SK-N-SH treated with all-trans-retinoic acid at 6 μM for 48 hours (cell line): ENCODE measurements around the gene TNS1.
A peak's percentile ranks its signal among the peaks of the same experiment; 100 is the strongest.

ENCODE experiments used
- ATAC-seq: fragments of 200-7000 bp; cut with Tn5 transposase; 3 replicates; pipeline ENCODE4 v1.9.1; 2020; ENCODE audit warnings: mild to moderate bottlenecking, moderate library complexity
- ARNTL ChIP-seq: fragments of 450-650 bp; formaldehyde crosslinking; IDR thresholded peaks from 2 replicates; pipeline ENCODE4 v1.5.0; 2020; ENCODE audit warnings: low read depth, mild to moderate bottlenecking, moderate library complexity, borderline replicate concordance
- CSDC2 ChIP-seq: fragments of 250-450 bp; sonication (Bioruptor Pico); IDR thresholded peaks from 2 replicates; pipeline ENCODE4 v1.5.0; 2020; ENCODE audit warnings: mild to moderate bottlenecking, moderate library complexity
- ESRRG ChIP-seq: fragments of 250-450 bp; sonication (Bioruptor Pico); IDR thresholded peaks from 2 replicates; pipeline ENCODE4 v1.6.1; 2021; ENCODE audit warnings: mild to moderate bottlenecking
- GLIS3 ChIP-seq: fragments of 250-450 bp; sonication (Bioruptor Pico); IDR thresholded peaks from 2 replicates; pipeline ENCODE4 v1.5.0; 2020; ENCODE audit warnings: mild to moderate bottlenecking, moderate library complexity
- ISL1 ChIP-seq: fragments of 250-450 bp; sonication (Bioruptor Pico); IDR thresholded peaks from 2 replicates; pipeline ENCODE4 v2.1.2; 2022; ENCODE audit warnings: mild to moderate bottlenecking, moderate library complexity
- OSR1 ChIP-seq: fragments of 250-450 bp; sonication (Bioruptor Pico); IDR thresholded peaks from 2 replicates; pipeline ENCODE4 v1.8.0; 2022; ENCODE audit warnings: moderate library complexity, mild to moderate bottlenecking, inconsistent platforms
- PATZ1 ChIP-seq: fragments of 250-450 bp; sonication (Bioruptor Pico); IDR thresholded peaks from 2 replicates; pipeline ENCODE4 v1.8.0; 2020; ENCODE audit warnings: mild to moderate bottlenecking, moderate library complexity, borderline replicate concordance
- POU6F1 ChIP-seq: fragments of 250-450 bp; sonication (Bioruptor Pico); IDR thresholded peaks from 2 replicates; pipeline ENCODE4 v1.8.0; 2021; ENCODE audit warnings: low read depth, mild to moderate bottlenecking, moderate library complexity, borderline replicate concordance
- PPARA ChIP-seq: fragments of 250-450 bp; sonication (Bioruptor Pico); IDR thresholded peaks from 2 replicates; pipeline ENCODE4 v1.5.0; 2020; ENCODE audit warnings: mild to moderate bottlenecking, borderline replicate concordance
- RARB ChIP-seq: fragments of 250-450 bp; sonication (Bioruptor Pico); IDR thresholded peaks from 2 replicates; pipeline ENCODE4 v1.8.0; 2021; ENCODE audit warnings: mild to moderate bottlenecking, moderate library complexity
- SNAI2 ChIP-seq: fragments of 250-450 bp; sonication (Bioruptor Pico); IDR thresholded peaks from 2 replicates; pipeline ENCODE4 v1.5.0; 2020; ENCODE audit warnings: mild to moderate bottlenecking, moderate library complexity
- TCF4 ChIP-seq: fragments of 250-450 bp; sonication (Bioruptor Pico); IDR thresholded peaks from 2 replicates; pipeline ENCODE4 v1.8.0; 2021; ENCODE audit warnings: mild to moderate bottlenecking, moderate library complexity, borderline replicate concordance
- TOX ChIP-seq: fragments of 250-450 bp; sonication (Bioruptor Pico); IDR thresholded peaks from 2 replicates; pipeline ENCODE4 v1.8.0; 2021; ENCODE audit warnings: mild to moderate bottlenecking, moderate library complexity, borderline replicate concordance
- TSHZ2 ChIP-seq: fragments of 250-450 bp; sonication (Bioruptor Pico); IDR thresholded peaks from 2 replicates; pipeline ENCODE4 v1.5.0; 2020; ENCODE audit warnings: mild to moderate bottlenecking, moderate library complexity
- ZC3H10 ChIP-seq: fragments of 250-450 bp; sonication (Bioruptor Pico); IDR thresholded peaks from 2 replicates; pipeline ENCODE4 v1.5.1; 2021; ENCODE audit warnings: mild to moderate bottlenecking, moderate library complexity
- ZFP3 ChIP-seq: fragments of 250-450 bp; sonication (Bioruptor Pico); IDR thresholded peaks from 2 replicates; pipeline ENCODE4 v1.5.0; 2020; ENCODE audit warnings: mild to moderate bottlenecking, moderate library complexity
- ZFP30 ChIP-seq: fragments of 450-650 bp; formaldehyde crosslinking; IDR thresholded peaks from 2 replicates; pipeline ENCODE4 v1.5.0; 2022; ENCODE audit warnings: mild to moderate bottlenecking, moderate library complexity
- ZNF565 ChIP-seq: fragments of 450-650 bp; formaldehyde crosslinking; conservative IDR thresholded peaks from 2 replicates; pipeline ENCODE4 v1.5.0; 2020; ENCODE audit warnings: low read depth, mild to moderate bottlenecking, moderate library complexity
- ZNF70 ChIP-seq: fragments of 450-650 bp; formaldehyde crosslinking; IDR thresholded peaks from 2 replicates; pipeline ENCODE4 v1.5.0; 2020; ENCODE audit warnings: mild to moderate bottlenecking, moderate library complexity
- ZNF8 ChIP-seq: fragments of 450-650 bp; formaldehyde crosslinking; IDR thresholded peaks from 2 replicates; pipeline ENCODE4 v1.5.0; 2020; ENCODE audit warnings: mild to moderate bottlenecking, moderate library complexity

Gene TNS1

GRCh38 chr2:217990389-217990788 lies 12.4 kb downstream of the TNS1 start:
- TF ChIP-seq ZFP3 (CRISPR knock-in tag), result no peak
- no peak for TF ChIP-seq PPARA (CRISPR knock-in tag)
- TF ChIP-seq ISL1, result no peak
- no peak for TF ChIP-seq CSDC2 (CRISPR knock-in tag)
- no peak for TF ChIP-seq TCF4
- no peak for ATAC-seq

- no peak for ATAC-seq
- no peak for TF ChIP-seq CSDC2 (CRISPR knock-in tag)
- TF ChIP-seq PATZ1, result no peak
- no peak for TF ChIP-seq ZNF8 (CRISPR knock-in tag)
- TF ChIP-seq ESRRG (CRISPR knock-in tag), result no peak
- TF ChIP-seq TCF4, result no peak
- TF ChIP-seq TOX (CRISPR knock-in tag), result no peak
- TF ChIP-seq GLIS3 (CRISPR knock-in tag), result no peak
- TF ChIP-seq POU6F1 (CRISPR knock-in tag), result no peak
- TF ChIP-seq, all 23 proteins: peak for 0
These were observed 13.4 kb downstream of the TNS1 start for GRCh38 chr2:217989221-217989948.

GRCh38 chr2:217988840-217989204 lies 14.0 kb downstream of the TNS1 start:
- peak; percentile 58 for ATAC-seq
- no peak for TF ChIP-seq ZNF565 (CRISPR knock-in tag)
- TF ChIP-seq ESRRG (CRISPR knock-in tag), result no peak
- no peak for TF ChIP-seq PPARA (CRISPR knock-in tag)
- no peak for TF ChIP-seq ZC3H10 (CRISPR knock-in tag)
- no peak for TF ChIP-seq OSR1 (CRISPR knock-in tag)
- TF ChIP-seq ZNF70 (CRISPR knock-in tag), result no peak
- no peak for TF ChIP-seq TSHZ2
- no peak for TF ChIP-seq RARB (CRISPR knock-in tag)

GRCh38 chr2:217988014-217988839 lies 14.6 kb downstream of the TNS1 start:
- ATAC-seq, result peak; percentile 87
- TF ChIP-seq ZFP30 (CRISPR knock-in tag) (no peak), OSR1 (CRISPR knock-in tag) (no peak), CSDC2 (CRISPR knock-in tag) (no peak), ARNTL (CRISPR knock-in tag) (no peak), ESRRG (CRISPR knock-in tag) (no peak), ZNF70 (CRISPR knock-in tag) (no peak), POU6F1 (CRISPR knock-in tag) (no peak), ZNF8 (CRISPR knock-in tag) (no peak), SNAI2 (CRISPR knock-in tag) (no peak), ZC3H10 (CRISPR knock-in tag) (no peak)
